GM19328 (cell line): Measurements from ENCODE around the gene LDHAL6B.

Source experiments
- ATAC-seq: cut with Tn5 transposase; IDR thresholded peaks from one replicate; pipeline ENCODE4 v1.9.1; 2021; ENCODE audit warnings: mild to moderate bottlenecking, moderate library complexity; ENCODE audit not compliant: unreplicated experiment

LDHAL6B gene

GRCh38 chr15:59249816-59250215, 43.2 kb downstream of the LDHAL6B start:
- no peak for ATAC-seq

- no peak for ATAC-seq
These were observed 43.6 kb downstream of the LDHAL6B start for GRCh38 chr15:59250249-59250648.

GRCh38 chr15:59251001-59251845, 44.6 kb downstream of the LDHAL6B start:
- no peak for ATAC-seq

- no peak for ATAC-seq
These were observed 45.5 kb downstream of the LDHAL6B start for GRCh38 chr15:59252137-59252536.

GRCh38 chr15:59255680-59256336, 49.2 kb downstream of the LDHAL6B start:
- no peak for ATAC-seq

- no peak for ATAC-seq
These were observed 49.8 kb downstream of the LDHAL6B start for GRCh38 chr15:59256482-59256881.

GRCh38 chr15:59257140-59257539, 50.5 kb downstream of the LDHAL6B start:
- ATAC-seq: no peak
